PC-3 (cell line): Measurements from ENCODE around the gene ARHGEF2. TPM values are rescaled to one million over a fixed set of nuclear protein-coding genes. Genes with fewer than 3 reads are reported as not detected.

Experiments used
- ATAC-seq: fragments of 200-7000 bp; cut with Tn5 transposase; 2 replicates; pipeline ENCODE4 v1.9.1; 2020; ENCODE audit warnings: mild to moderate bottlenecking, moderate library complexity
- BruUV-seq: library from RNA; stranded (reverse); fragments of 400-500 nt; replicated peaks from 2 replicates; lab custom pipeline; 2021; lab: Mats Ljungman, UMichigan
- CTCF ChIA-PET: fragments of 300-600 bp; sonication (Branson Sonifier 250); formaldehyde crosslinking; loops from one replicate; lab custom pipeline; 2022; ENCODE audit warnings: antibody characterized with exemption; lab: Charles Lee
- POLR2A ChIA-PET: fragments of 300-600 bp; sonication (Branson Sonifier 250); formaldehyde crosslinking; loops from one replicate; lab custom pipeline; 2022; ENCODE audit warnings: antibody characterized with exemption; ENCODE audit not compliant: unreplicated experiment; lab: Charles Lee
- DNase-seq: peaks from one replicate; pipeline ENCODE4 v3.0.0-alpha.2; 2015
- H2AFZ ChIP-seq: fragments of 300-600 bp; sonication (generic); 2 replicates; pipeline ENCODE4 v1.6.0; 2016; ENCODE audit warnings: antibody characterized with exemption, low read length
- H3F3A ChIP-seq: fragments of 300-600 bp; sonication (generic); one replicate; pipeline ENCODE4 v1.6.0; 2017; ENCODE audit warnings: antibody characterized with exemption, low read length, control low read depth, mild to moderate bottlenecking; ENCODE audit not compliant: unreplicated experiment
- H3K27ac ChIP-seq: fragments of 300-600 bp; sonication (generic); 2 replicates; pipeline ENCODE4 v1.5.1; 2016; ENCODE audit warnings: mild to moderate bottlenecking, low read length
- H3K27me3 ChIP-seq: fragments of 300-600 bp; sonication (generic); 2 replicates; pipeline ENCODE4 v1.6.1; 2016; ENCODE audit warnings: low read length, mixed read lengths
- H3K36me3 ChIP-seq: fragments of 300-600 bp; sonication (generic); 2 replicates; pipeline ENCODE4 v1.6.1; 2016; ENCODE audit warnings: low read depth, mixed run types, low read length, mixed read lengths
- H3K4me1 ChIP-seq: fragments of 300-600 bp; sonication (generic); 2 replicates; pipeline ENCODE4 v1.5.1; 2016; ENCODE audit warnings: low read length; ENCODE audit not compliant: insufficient read depth
- H3K4me2 ChIP-seq: fragments of 300-600 bp; sonication (generic); 2 replicates; pipeline ENCODE4 v1.6.0; 2016; ENCODE audit warnings: low read length
- H3K4me3 ChIP-seq: fragments of 300-600 bp; sonication (generic); 2 replicates; pipeline ENCODE4 v1.5.1; 2016; ENCODE audit warnings: mild to moderate bottlenecking, low read length, mixed read lengths
- H3K79me2 ChIP-seq: fragments of 300-600 bp; sonication (generic); 2 replicates; pipeline ENCODE4 v1.6.1; 2017; ENCODE audit warnings: low read length, mixed read lengths
- H3K9ac ChIP-seq: fragments of 300-600 bp; sonication (generic); 2 replicates; pipeline ENCODE4 v1.6.0; 2016; ENCODE audit warnings: mild to moderate bottlenecking, low read length
- H3K9me2 ChIP-seq: fragments of 300-600 bp; sonication (generic); replicated peaks from 2 replicates; pipeline ENCODE4 v1.6.1; 2016; ENCODE audit warnings: mixed run types, low read length, mixed read lengths
- H3K9me3 ChIP-seq: fragments of 300-600 bp; sonication (generic); 2 replicates; pipeline ENCODE4 v1.6.1; 2016; ENCODE audit warnings: low read length, mixed read lengths
- H4K20me1 ChIP-seq: fragments of 300-600 bp; sonication (generic); 2 replicates; pipeline ENCODE4 v1.6.1; 2016; ENCODE audit warnings: low read length, mixed read lengths
- EZH2 ChIP-seq: fragments of 300-600 bp; sonication (generic); IDR thresholded peaks from one replicate; pipeline ENCODE4 v1.6.1; 2017; ENCODE audit warnings: antibody characterized with exemption, mild to moderate bottlenecking, low read length; ENCODE audit not compliant: unreplicated experiment
- EZH2phosphoT487 ChIP-seq: fragments of 300-600 bp; sonication (generic); IDR thresholded peaks from 2 replicates; pipeline ENCODE4 v1.6.1; 2018; ENCODE audit warnings: mild to moderate bottlenecking, antibody characterized with exemption, low read length, borderline replicate concordance
- intact Hi-C: fragments of 100-400 bp; cut with micrococcal nuclease; formaldehyde crosslinking; loops from 2 replicates; pipeline ENCODE4 v1.9.0; 2023
- total RNA-seq: library from RNA; depleted of rRNA; stranded (reverse); fragments of >200 nt; gene quantifications from 2 replicates; pipeline ENCODE4 v1.2.3, GENCODE V29; 2014
- TF ChIP-seq, protein P1 (sequence below): fragments of 300-600 bp; sonication (generic); conservative IDR thresholded peaks from 2 replicates; pipeline ENCODE4 v1.5.1; 2017; ENCODE audit warnings: antibody characterized with exemption, low read depth, mild to moderate bottlenecking, low read length

ARHGEF2 gene
- total RNA-seq, 1 experiment from 2014 or later, result 65.9 TPM

DNA sequence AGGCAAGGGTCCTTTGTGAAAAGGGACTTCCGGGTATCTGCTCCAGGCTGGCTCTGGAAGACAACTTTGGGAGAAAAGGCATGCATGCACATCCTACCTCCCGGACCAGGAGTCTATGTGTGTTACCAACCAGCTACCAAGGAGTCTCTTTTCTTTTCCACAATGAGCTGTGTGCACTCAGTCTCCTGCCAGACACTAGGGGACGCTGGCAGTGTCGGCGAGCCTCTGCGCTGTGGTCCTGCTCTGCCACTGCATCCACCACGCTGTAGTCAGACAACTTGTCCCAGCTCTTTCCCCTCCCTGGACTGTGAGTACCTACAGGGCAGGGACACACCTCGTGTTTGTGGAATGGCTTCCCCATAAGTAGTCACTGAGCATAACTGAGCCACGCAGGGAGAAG is 47.5 kb upstream of the ARHGEF2 start:
- TF ChIP-seq EZH2phosphoT487 (no peak), EZH2 (no peak)
- TF ChIP-seq, protein P1, sequence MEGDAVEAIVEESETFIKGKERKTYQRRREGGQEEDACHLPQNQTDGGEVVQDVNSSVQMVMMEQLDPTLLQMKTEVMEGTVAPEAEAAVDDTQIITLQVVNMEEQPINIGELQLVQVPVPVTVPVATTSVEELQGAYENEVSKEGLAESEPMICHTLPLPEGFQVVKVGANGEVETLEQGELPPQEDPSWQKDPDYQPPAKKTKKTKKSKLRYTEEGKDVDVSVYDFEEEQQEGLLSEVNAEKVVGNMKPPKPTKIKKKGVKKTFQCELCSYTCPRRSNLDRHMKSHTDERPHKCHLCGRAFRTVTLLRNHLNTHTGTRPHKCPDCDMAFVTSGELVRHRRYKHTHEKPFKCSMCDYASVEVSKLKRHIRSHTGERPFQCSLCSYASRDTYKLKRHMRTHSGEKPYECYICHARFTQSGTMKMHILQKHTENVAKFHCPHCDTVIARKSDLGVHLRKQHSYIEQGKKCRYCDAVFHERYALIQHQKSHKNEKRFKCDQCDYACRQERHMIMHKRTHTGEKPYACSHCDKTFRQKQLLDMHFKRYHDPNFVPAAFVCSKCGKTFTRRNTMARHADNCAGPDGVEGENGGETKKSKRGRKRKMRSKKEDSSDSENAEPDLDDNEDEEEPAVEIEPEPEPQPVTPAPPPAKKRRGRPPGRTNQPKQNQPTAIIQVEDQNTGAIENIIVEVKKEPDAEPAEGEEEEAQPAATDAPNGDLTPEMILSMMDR, result no peak; the same call in 1 of the 2 replicates
- no peaks in the 10 kb centered on the region for H3F3A ChIP-seq
- H4K20me1 ChIP-seq, result no peaks in the 10 kb centered on the region
- no peaks in the 10 kb centered on the region for H3K27me3 ChIP-seq
- ChIA-PET POLR2A (no interaction called here), CTCF (no interaction called here)
- no peaks in the 10 kb centered on the region for H3K9me3 ChIP-seq
- no peak overlapping the region for H2AFZ ChIP-seq
- H3K27ac ChIP-seq, result no peak overlapping the region
- intact Hi-C loops, result no loop called here
- DNase-seq (no peak), ATAC-seq (peak; percentile 39; the same call in 1 of the 2 replicates)
- H3K9me2 ChIP-seq, result no peaks in the 10 kb centered on the region
- H3K36me3 ChIP-seq, result no peaks in the 10 kb centered on the region; the same call in 1 of the 2 replicates
- no peak overlapping the region for H3K4me2 ChIP-seq
- H3K9ac ChIP-seq, result no peak overlapping the region
- H3K4me1 ChIP-seq, result no peaks in the 10 kb centered on the region
- BruUV-seq, result no TSS peak
- no peaks in the 10 kb centered on the region for H3K79me2 ChIP-seq
- no peak overlapping the region for H3K4me3 ChIP-seq

DNA sequence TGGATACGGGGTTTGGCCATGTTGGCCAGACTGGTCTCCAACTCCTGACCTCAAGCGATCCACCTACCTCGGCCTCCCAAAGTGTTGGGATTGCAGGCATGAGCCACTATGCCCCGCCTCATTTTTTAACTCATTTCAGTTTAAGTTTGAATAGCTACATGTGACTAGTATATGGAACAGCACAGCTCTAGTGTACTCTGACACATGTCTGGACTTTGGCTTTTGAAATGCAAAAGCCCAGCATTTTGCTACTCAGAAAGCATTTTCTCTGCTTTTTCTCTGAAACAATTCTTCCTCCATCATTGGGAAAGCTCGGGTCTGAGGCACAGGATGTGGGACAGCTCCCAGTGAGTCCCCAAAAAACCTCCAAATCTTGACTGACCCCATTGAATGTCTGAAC is 46.5 kb upstream of the ARHGEF2 start:
- Histone ChIP-seq H3K36me3 (no peaks in the 10 kb centered on the region; the same call in 1 of the 2 replicates), H3K79me2 (peaks cover 7% of the 10 kb centered on the region), H3K4me2 (no peak overlapping the region), H2AFZ (no peak overlapping the region), H3K9me3 (no peaks in the 10 kb centered on the region), H3K4me1 (peaks cover 2% of the 10 kb centered on the region; the same call in 1 of the 2 replicates), H4K20me1 (no peaks in the 10 kb centered on the region), H3K27ac (no peak overlapping the region), H3K9ac (no peak overlapping the region), H3K4me3 (no peak overlapping the region), H3K27me3 (no peaks in the 10 kb centered on the region), H3F3A (no peaks in the 10 kb centered on the region), H3K9me2 (no peaks in the 10 kb centered on the region)
- BruUV-seq, result no TSS peak
- intact Hi-C loops, result no loop called here
- ATAC-seq, result no peak
- POLR2A ChIA-PET, result no interaction called here
- TF ChIP-seq EZH2phosphoT487 (no peak), EZH2 (no peak)
- TF ChIP-seq, protein P1, result no peak
- no peak for DNase-seq
- CTCF ChIA-PET, result no interaction called here

DNA sequence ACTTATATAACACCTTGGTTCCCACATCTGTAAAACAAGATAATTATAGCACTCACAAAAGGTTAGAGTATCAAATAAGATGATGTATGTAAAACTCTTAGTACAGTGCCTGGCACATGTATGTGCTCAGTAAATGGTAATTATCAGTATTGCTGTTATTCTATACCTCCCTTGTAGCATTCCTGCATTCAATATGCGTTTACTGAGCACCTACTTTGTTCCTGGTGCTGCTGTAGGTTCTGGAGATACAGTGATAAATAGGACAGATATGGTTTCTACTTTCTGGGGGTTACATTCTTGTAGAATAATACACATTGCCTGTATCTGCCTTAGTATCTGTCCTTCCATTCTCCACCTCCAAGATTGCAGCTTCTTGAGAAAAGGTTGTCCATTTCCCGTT is 43.6 kb upstream of the ARHGEF2 start:
- DNase-seq (no peak), ATAC-seq (no peak)
- H3K4me1 ChIP-seq, result peaks cover 6% of the 10 kb centered on the region; the same call in 1 of the 2 replicates
- no peak overlapping the region for H3K9ac ChIP-seq
- no peaks in the 10 kb centered on the region for H3K27me3 ChIP-seq
- no peaks in the 10 kb centered on the region for H3K9me3 ChIP-seq
- no peak overlapping the region for H2AFZ ChIP-seq
- H3K9me2 ChIP-seq, result no peaks in the 10 kb centered on the region
- peaks cover 29% of the 10 kb centered on the region for H3K79me2 ChIP-seq
- H4K20me1 ChIP-seq, result 0 out of 2 replicates have a peak, but pooled peaks cover 3% of the 10 kb centered on the region
- BruUV-seq, result no TSS peak
- intact Hi-C loops, result loop anchor here (1.0 kb wide), 1 partner anchor 32 kb away; the partner anchor contains the start of gene LAMTOR2
- no peak overlapping the region for H3K4me3 ChIP-seq
- peaks cover 14% of the 10 kb centered on the region for H3K36me3 ChIP-seq
- POLR2A ChIA-PET, result no interaction called here
- no peak overlapping the region for H3K4me2 ChIP-seq
- no peak for TF ChIP-seq EZH2
- TF ChIP-seq, protein P1, result no peak
- no peak for TF ChIP-seq EZH2phosphoT487
- H3K27ac ChIP-seq, result no peak overlapping the region
- H3F3A ChIP-seq, result no peaks in the 10 kb centered on the region
- CTCF ChIA-PET, result no interaction called here
